GM23248 (cell line): ENCODE data around the gene CADPS.

Experiments used
- EZH2 ChIP-seq: fragments of 200-600 bp; sonication (generic); IDR thresholded peaks from 2 replicates; pipeline ENCODE4 v1.6.1; 2018; ENCODE audit warnings: antibody characterized with exemption, mild to moderate bottlenecking; ENCODE audit not compliant: insufficient read depth, poor library complexity, severe bottlenecking
- EZH2phosphoT487 ChIP-seq: fragments of 200-600 bp; sonication (generic); IDR thresholded peaks from 2 replicates; pipeline ENCODE4 v1.6.1; 2018; ENCODE audit warnings: antibody characterized with exemption, moderate library complexity, mild to moderate bottlenecking, low read depth; ENCODE audit not compliant: insufficient read depth

GRCh38 chr3:62367763-62368195 is 507.4 kb downstream of the CADPS start:
- no peak for TF ChIP-seq EZH2
- TF ChIP-seq EZH2phosphoT487 = no peak
